ENCODE data around the gene MAP7D1.

The MAP7D1 gene

DNA sequence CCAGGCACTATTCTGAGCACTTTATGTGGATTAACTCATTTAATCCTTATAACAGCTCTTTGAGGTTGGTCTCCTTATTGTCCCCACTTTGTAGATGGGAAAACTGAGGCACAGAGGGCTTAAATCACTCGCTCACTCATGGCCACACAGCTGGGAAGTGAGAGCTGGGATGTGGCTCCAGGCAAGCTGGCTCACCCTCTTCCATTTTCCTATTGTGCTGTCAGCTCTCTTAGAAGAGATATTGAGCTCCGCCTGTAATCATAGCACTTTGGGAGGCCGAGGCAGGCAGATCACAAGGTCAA is 27.1 kb upstream of the MAP7D1 start:
- Histone ChIP-seq H3K36me3 (ENCODE audit: control insufficient read depth in 1 of 2, insufficient read depth in 2 of 2, low read length in 2 of 2) (no peaks in the 10 kb centered on the region), H3K4me1 (ENCODE audit: control insufficient read depth in 1 of 2, insufficient read depth in 2 of 2, low read length in 2 of 2) (peaks cover 0 to 15% of the 10 kb centered on the region in 2 donors), H3K27ac (ENCODE audit: low read length) (no peak overlapping the region), H3K9me3 (ENCODE audit: control insufficient read depth in 1 of 2, low read length in 2 of 2) (no peaks in the 10 kb centered on the region), H3K4me3 (ENCODE audit: low read depth in 1 of 2, low read length in 2 of 2) (no peak overlapping the region), H3K27me3 (ENCODE audit: low read depth, low read length) (no peaks in the 10 kb centered on the region)

DNA sequence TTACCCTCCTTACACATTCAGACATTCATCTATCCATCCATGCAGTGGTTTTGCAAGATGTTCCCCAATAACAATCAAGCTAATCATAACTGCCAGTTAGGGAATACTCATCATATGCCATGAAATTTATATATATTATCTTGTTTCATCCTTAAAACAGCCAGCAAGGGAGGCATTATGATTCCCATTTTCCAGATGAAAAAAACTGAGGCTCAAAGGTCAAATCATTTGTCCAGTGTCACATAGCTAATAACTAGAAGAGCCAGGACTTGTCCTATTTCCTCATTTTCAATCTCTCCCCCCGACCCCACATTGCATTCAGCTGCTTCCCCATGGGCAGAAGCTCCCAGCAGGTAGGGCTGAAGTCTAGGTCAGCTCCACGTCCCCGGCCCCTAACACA is 23.9 kb upstream of the MAP7D1 start:
- Histone ChIP-seq H3K36me3 (ENCODE audit: control insufficient read depth in 1 of 2, insufficient read depth in 2 of 2, low read length in 2 of 2) (peaks cover 3 to 9% of the 10 kb centered on the region in 2 donors), H3K27ac (ENCODE audit: low read length) (no peak overlapping the region), H3K4me3 (ENCODE audit: low read depth in 1 of 2, low read length in 2 of 2) (no peak overlapping the region), H3K9me3 (ENCODE audit: control insufficient read depth in 1 of 2, low read length in 2 of 2) (no peaks in the 10 kb centered on the region), H3K4me1 (ENCODE audit: control insufficient read depth in 1 of 2, insufficient read depth in 2 of 2, low read length in 2 of 2) (peaks cover 0 to 6% of the 10 kb centered on the region in 2 donors), H3K27me3 (ENCODE audit: low read depth, low read length) (no peaks in the 10 kb centered on the region)

DNA sequence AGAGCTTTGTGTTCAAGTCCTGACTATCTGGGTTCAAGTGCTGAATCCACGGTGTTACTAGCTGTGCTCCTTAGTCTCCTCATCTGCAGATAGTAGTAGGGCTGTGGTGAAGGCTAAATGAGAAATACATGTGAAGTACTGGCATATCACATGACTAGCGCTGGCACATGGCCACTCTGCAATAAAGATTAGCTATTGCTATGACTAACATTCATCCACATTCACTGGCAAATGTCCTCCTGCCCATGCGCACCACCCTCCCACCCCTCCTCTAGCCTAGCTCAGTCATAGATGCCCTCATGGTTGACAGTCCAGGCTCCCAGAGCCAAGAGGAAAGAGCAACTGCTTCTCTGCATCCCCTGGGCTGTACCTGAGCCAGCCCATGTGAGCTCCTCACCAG is 22.5 kb upstream of the MAP7D1 start:
- Histone ChIP-seq H3K4me1 (ENCODE audit: control insufficient read depth in 1 of 2, insufficient read depth in 2 of 2, low read length in 2 of 2) (peaks cover 0 to 6% of the 10 kb centered on the region in 2 donors), H3K27ac (ENCODE audit: low read length) (no peak overlapping the region)

DNA sequence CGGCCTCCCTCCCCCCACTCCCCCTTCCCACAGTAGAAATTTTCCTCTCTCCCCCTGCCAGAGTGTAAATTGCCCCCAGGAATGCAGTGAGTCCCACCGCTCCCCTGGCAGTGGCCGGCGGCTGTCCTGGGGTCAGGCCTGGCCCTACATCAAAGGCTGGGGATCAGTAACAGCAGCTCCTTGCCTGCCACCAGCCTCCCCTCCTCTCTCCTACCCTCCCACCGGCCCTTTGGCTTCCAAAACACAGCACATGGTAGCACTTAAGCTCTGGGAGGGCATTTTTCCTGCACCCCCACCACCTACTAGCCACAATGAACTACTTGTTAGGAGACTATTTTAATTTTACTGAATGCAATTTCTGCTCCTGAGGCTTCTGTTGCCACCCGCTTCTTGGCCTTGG is 21.9 kb upstream of the MAP7D1 start:
- H3K27ac ChIP-seq (ENCODE audit: low read length), result no peak overlapping the region
- no peaks in the 10 kb centered on the region for H3K9me3 ChIP-seq (ENCODE audit: control insufficient read depth in 1 of 2, low read length in 2 of 2)
- H3K4me1 ChIP-seq (ENCODE audit: control insufficient read depth in 1 of 2, insufficient read depth in 2 of 2, low read length in 2 of 2), result peaks cover 0 to 6% of the 10 kb centered on the region in 2 donors

More for the DNA sequence above, 22.5 kb upstream of the MAP7D1 start:
- Histone ChIP-seq H3K4me3 (ENCODE audit: low read depth in 1 of 2, low read length in 2 of 2) (no peak overlapping the region), H3K27me3 (ENCODE audit: low read depth, low read length) (no peaks in the 10 kb centered on the region), H3K9me3 (ENCODE audit: control insufficient read depth in 1 of 2, low read length in 2 of 2) (no peaks in the 10 kb centered on the region), H3K36me3 (ENCODE audit: control insufficient read depth in 1 of 2, insufficient read depth in 2 of 2, low read length in 2 of 2) (peaks cover 16 to 22% of the 10 kb centered on the region in 2 donors)

DNA sequence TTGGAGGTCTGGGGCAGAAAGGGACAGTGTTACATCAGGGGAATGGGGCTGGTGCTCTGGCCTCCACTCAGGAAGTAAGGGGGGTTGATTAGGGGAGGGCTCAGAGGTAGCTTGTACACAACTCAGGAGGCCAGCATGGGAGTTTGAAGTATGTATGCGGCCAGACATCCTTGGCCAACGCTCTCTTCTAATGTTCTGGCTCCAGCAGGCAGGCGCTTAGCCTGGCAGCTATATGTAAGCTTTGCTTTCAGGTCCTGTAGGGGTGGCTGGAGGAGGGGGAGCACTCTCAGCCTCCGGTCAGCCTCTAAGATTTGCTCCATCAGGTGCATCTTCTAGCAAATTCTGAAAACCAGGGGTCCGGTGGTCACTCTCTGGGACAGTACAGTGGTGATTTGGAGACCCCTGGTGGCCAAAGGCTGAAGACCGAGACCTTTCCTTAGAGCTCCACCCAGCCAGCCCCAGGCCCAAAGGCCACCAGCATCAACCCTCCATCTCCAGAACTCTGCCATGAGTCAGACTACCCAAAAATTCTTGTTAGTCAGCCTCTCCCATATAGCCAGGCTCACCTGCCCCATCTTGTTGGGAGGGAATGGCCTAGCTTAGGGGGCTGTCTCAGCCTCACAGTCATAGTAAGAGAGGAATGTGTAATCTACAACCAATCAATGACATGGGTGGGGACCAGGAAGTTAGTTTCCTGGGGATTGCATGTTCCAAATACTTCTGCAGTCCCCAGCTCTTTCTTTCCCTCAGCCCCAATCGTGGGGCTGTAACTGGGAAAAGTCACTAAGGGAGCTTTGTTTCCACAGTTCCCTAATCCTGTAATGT is 21.2 kb upstream of the MAP7D1 start:
- Histone ChIP-seq H3K27me3 (ENCODE audit: low read depth, low read length) (no peaks in the 10 kb centered on the region), H3K27ac (ENCODE audit: low read length) (peak overlapping the region; percentile 86), H3K36me3 (ENCODE audit: control insufficient read depth in 1 of 2, insufficient read depth in 2 of 2, low read length in 2 of 2) (peaks cover 21 to 27% of the 10 kb centered on the region in 2 donors), H3K4me3 (ENCODE audit: low read depth in 1 of 2, low read length in 2 of 2) (no peak overlapping the region), H3K4me1 (ENCODE audit: control insufficient read depth in 1 of 2, insufficient read depth in 2 of 2, low read length in 2 of 2) (peaks cover 0 to 6% of the 10 kb centered on the region in 2 donors), H3K9me3 (ENCODE audit: control insufficient read depth in 1 of 2, low read length in 2 of 2) (no peaks in the 10 kb centered on the region)

More for the DNA sequence above, 21.9 kb upstream of the MAP7D1 start:
- Histone ChIP-seq H3K4me3 (ENCODE audit: low read depth in 1 of 2, low read length in 2 of 2) (no peak overlapping the region), H3K36me3 (ENCODE audit: control insufficient read depth in 1 of 2, insufficient read depth in 2 of 2, low read length in 2 of 2) (peaks cover 17 to 22% of the 10 kb centered on the region in 2 donors), H3K27me3 (ENCODE audit: low read depth, low read length) (no peaks in the 10 kb centered on the region)

DNA sequence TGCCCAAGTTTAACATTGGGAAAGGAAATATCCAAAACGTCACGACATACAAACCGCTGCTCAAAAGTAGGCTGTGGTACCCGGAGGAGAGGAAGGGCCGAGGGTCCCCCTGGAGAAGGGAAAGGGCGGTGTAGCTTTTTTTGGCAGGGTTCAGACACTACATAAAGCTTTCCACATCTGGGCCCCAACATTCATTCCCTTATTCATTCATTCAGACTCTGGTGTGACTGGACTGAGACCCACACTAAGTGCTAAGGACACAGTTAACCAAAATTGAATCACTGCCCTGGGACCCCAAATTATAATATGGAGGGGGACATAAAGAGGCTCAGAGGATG is 20.7 kb upstream of the MAP7D1 start:
- Histone ChIP-seq H3K4me3 (ENCODE audit: low read depth in 1 of 2, low read length in 2 of 2) (no peak overlapping the region), H3K4me1 (ENCODE audit: control insufficient read depth in 1 of 2, insufficient read depth in 2 of 2, low read length in 2 of 2) (peaks cover 0 to 8% of the 10 kb centered on the region in 2 donors), H3K27ac (ENCODE audit: low read length) (peak overlapping the region; percentile 86), H3K9me3 (ENCODE audit: control insufficient read depth in 1 of 2, low read length in 2 of 2) (no peaks in the 10 kb centered on the region), H3K36me3 (ENCODE audit: control insufficient read depth in 1 of 2, insufficient read depth in 2 of 2, low read length in 2 of 2) (peaks cover 25 to 28% of the 10 kb centered on the region in 2 donors), H3K27me3 (ENCODE audit: low read depth, low read length) (no peaks in the 10 kb centered on the region)

DNA sequence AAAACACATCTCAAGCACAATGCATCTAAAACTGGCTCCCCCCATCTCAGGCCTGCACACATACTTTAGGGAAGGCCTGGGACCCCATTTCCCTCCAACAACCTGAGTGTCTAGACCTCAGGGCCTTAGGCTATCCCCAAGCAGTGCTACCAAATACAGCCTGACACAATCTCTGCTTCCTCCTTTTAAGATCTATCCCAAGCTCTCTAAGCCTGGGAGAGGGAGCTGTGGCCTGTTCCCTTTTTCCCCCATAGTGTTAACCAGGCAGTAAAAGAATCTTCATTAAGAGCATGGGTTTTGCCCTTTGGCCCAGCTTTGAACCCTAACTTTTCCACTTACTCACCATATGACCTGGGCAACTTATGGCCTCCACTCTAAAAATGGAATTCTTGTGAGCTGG is 20.2 kb upstream of the MAP7D1 start:
- Histone ChIP-seq H3K4me1 (ENCODE audit: control insufficient read depth in 1 of 2, insufficient read depth in 2 of 2, low read length in 2 of 2) (peaks cover 0 to 10% of the 10 kb centered on the region in 2 donors), H3K27ac (ENCODE audit: low read length) (peak overlapping the region; percentile 86), H3K27me3 (ENCODE audit: low read depth, low read length) (no peaks in the 10 kb centered on the region)

DNA sequence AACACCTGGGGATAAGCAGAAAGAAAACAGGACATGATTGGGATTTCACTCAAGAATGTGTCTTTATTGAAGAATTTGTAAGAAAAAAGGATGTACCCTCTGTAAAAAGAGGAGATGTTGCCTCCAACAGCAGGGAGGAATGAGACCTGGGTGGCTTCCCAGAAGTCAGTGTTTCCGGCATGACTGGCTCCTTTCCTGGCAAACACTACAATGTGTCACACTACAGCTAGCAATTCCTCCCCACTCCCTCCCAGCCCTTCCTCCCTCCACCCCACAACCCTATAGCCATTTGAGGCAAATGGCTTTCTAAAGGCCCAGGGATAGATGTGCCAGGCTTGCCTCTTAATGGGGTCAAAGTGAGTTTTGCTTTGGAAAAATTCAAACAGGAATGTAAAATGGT is 19.4 kb upstream of the MAP7D1 start:
- peaks cover 25 to 28% of the 10 kb centered on the region in 2 donors for H3K36me3 ChIP-seq (ENCODE audit: control insufficient read depth in 1 of 2, insufficient read depth in 2 of 2, low read length in 2 of 2)
- H3K4me1 ChIP-seq (ENCODE audit: control insufficient read depth in 1 of 2, insufficient read depth in 2 of 2, low read length in 2 of 2), result peaks cover 0 to 10% of the 10 kb centered on the region in 2 donors
- no peak overlapping the region for H3K4me3 ChIP-seq (ENCODE audit: low read depth in 1 of 2, low read length in 2 of 2)
- peak overlapping the region; percentile 86 for H3K27ac ChIP-seq (ENCODE audit: low read length)
- no peaks in the 10 kb centered on the region for H3K9me3 ChIP-seq (ENCODE audit: control insufficient read depth in 1 of 2, low read length in 2 of 2)
- no peaks in the 10 kb centered on the region for H3K27me3 ChIP-seq (ENCODE audit: low read depth, low read length)

More for the DNA sequence above, 20.2 kb upstream of the MAP7D1 start:
- Histone ChIP-seq H3K4me3 (ENCODE audit: low read depth in 1 of 2, low read length in 2 of 2) (peak overlapping the region in 1 of 2 donors; percentile 5), H3K36me3 (ENCODE audit: control insufficient read depth in 1 of 2, insufficient read depth in 2 of 2, low read length in 2 of 2) (peaks cover 25 to 28% of the 10 kb centered on the region in 2 donors), H3K9me3 (ENCODE audit: control insufficient read depth in 1 of 2, low read length in 2 of 2) (no peaks in the 10 kb centered on the region)

DNA sequence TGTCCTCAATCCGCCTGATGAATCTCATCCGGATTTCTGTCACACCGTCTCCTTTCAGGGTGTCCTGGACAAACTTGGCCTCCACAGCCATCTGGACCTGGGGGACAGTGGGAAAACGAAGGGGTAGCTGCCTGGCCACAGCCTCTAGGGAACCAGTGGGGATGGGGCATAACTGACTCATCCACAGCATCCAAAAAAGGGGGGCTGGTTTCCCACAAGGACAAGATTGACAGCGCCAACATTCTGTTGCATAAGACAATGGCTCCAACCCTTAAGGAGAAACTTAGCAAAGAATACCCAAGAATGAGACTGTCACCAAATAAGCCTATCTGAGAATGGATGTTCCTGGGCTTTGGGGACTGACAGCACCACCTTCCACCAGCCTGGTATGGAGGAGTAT is 18.7 kb upstream of the MAP7D1 start:
- peaks cover 25 to 28% of the 10 kb centered on the region in 2 donors for H3K36me3 ChIP-seq (ENCODE audit: control insufficient read depth in 1 of 2, insufficient read depth in 2 of 2, low read length in 2 of 2)
- H3K4me3 ChIP-seq (ENCODE audit: low read depth in 1 of 2, low read length in 2 of 2), result no peak overlapping the region
- H3K27ac ChIP-seq (ENCODE audit: low read length), result peak overlapping the region; percentile 86
- peaks cover 4 to 14% of the 10 kb centered on the region in 2 donors for H3K4me1 ChIP-seq (ENCODE audit: control insufficient read depth in 1 of 2, insufficient read depth in 2 of 2, low read length in 2 of 2)
- H3K27me3 ChIP-seq (ENCODE audit: low read depth, low read length), result no peaks in the 10 kb centered on the region
- no peaks in the 10 kb centered on the region for H3K9me3 ChIP-seq (ENCODE audit: control insufficient read depth in 1 of 2, low read length in 2 of 2)

DNA sequence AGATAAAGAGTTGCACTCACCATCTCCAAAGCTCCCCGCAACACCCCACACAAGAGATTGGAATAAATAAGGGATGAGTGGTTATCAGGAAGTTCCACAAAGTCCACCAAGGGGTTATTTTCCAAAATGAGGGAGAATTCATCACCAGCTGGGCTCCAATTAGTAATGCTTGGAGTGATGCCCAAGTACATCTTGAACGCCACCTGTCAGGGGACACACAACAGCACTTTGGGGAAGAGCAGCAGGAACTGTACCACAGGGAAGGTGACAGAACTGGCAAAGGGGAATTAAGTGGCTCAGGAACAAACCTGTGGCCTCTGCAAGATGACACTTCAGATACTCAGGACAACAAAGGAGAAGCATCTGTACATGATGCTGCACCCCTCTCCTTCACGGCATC is 18.2 kb upstream of the MAP7D1 start:
- Histone ChIP-seq H3K36me3 (ENCODE audit: control insufficient read depth in 1 of 2, insufficient read depth in 2 of 2, low read length in 2 of 2) (peaks cover 25 to 28% of the 10 kb centered on the region in 2 donors), H3K9me3 (ENCODE audit: control insufficient read depth in 1 of 2, low read length in 2 of 2) (no peaks in the 10 kb centered on the region), H3K4me3 (ENCODE audit: low read depth in 1 of 2, low read length in 2 of 2) (no peak overlapping the region), H3K27ac (ENCODE audit: low read length) (peak overlapping the region; percentile 86), H3K4me1 (ENCODE audit: control insufficient read depth in 1 of 2, insufficient read depth in 2 of 2, low read length in 2 of 2) (peaks cover 6 to 15% of the 10 kb centered on the region in 2 donors), H3K27me3 (ENCODE audit: low read depth, low read length) (no peaks in the 10 kb centered on the region)

DNA sequence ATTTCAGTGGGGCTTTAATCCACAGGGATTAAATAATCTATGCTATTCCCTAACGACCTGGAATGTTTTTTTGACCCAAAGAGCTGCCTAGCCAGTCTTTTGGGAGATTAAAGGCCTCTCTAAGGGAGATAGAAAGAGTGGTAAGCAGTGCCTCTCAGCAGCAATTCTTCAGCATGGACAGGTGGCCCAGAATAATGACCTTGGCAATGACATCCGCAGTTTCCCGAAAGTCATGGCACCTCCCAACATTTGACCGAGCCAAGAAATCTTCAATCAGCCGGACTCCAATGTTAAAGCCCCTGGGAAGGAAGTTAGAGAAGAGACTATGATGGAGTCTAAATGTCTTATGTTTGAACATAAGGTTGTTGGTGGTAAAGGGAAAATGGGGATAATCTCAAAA is 16.4 kb upstream of the MAP7D1 start:
- Histone ChIP-seq H3K4me1 (ENCODE audit: control insufficient read depth in 1 of 2, insufficient read depth in 2 of 2, low read length in 2 of 2) (peaks cover 6 to 15% of the 10 kb centered on the region in 2 donors), H3K4me3 (ENCODE audit: low read depth in 1 of 2, low read length in 2 of 2) (no peak overlapping the region), H3K27me3 (ENCODE audit: low read depth, low read length) (no peaks in the 10 kb centered on the region), H3K9me3 (ENCODE audit: control insufficient read depth in 1 of 2, low read length in 2 of 2) (no peaks in the 10 kb centered on the region), H3K36me3 (ENCODE audit: control insufficient read depth in 1 of 2, insufficient read depth in 2 of 2, low read length in 2 of 2) (peaks cover 25 to 28% of the 10 kb centered on the region in 2 donors), H3K27ac (ENCODE audit: low read length) (no peak overlapping the region)

DNA sequence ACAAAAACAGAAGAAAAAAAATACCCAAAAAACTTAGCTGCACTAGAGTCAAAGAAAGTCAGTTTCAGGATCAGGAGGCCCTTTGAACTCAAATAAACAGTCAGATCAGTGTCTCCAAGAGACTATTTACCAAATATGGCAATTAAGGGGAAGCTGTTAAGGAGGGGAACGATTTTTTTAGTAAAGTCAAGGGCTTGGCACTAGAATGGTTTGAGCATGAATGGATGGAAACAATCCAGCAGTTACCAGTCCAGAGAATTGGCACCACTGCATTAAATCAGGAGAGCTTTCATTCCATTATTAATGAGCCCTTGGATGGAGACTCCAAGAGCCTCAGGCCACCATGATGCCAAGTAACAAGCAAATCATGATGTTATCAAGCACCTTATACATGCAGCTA is 13.8 kb upstream of the MAP7D1 start:
- H3K36me3 ChIP-seq (ENCODE audit: control insufficient read depth in 1 of 2, insufficient read depth in 2 of 2, low read length in 2 of 2), result peaks cover 21% of the 10 kb centered on the region in 2 donors
- no peak overlapping the region for H3K27ac ChIP-seq (ENCODE audit: low read length)
- no peak overlapping the region for H3K4me3 ChIP-seq (ENCODE audit: low read depth in 1 of 2, low read length in 2 of 2)
- no peaks in the 10 kb centered on the region for H3K27me3 ChIP-seq (ENCODE audit: low read depth, low read length)
- H3K4me1 ChIP-seq (ENCODE audit: control insufficient read depth in 1 of 2, insufficient read depth in 2 of 2, low read length in 2 of 2), result peaks cover 6 to 9% of the 10 kb centered on the region in 2 donors
- H3K9me3 ChIP-seq (ENCODE audit: control insufficient read depth in 1 of 2, low read length in 2 of 2), result no peaks in the 10 kb centered on the region
